GM19463 (cell line): Measurements from ENCODE around the gene TBC1D7.
"Not testable (repeated sequence)": the region's sequence is repeated elsewhere in the genome, so short reads cannot be mapped to it uniquely, and the experiment has no call there.

Experiments
- ATAC-seq: cut with Tn5 transposase; IDR thresholded peaks from one replicate; pipeline ENCODE4 v1.9.1; 2021; ENCODE audit warnings: mild to moderate bottlenecking, moderate library complexity; ENCODE audit not compliant: unreplicated experiment

The TBC1D7 gene

GRCh38 chr6:13326031-13326586, 2.2 kb downstream of the TBC1D7 start:
- not testable (repeated sequence) for ATAC-seq

DNA sequence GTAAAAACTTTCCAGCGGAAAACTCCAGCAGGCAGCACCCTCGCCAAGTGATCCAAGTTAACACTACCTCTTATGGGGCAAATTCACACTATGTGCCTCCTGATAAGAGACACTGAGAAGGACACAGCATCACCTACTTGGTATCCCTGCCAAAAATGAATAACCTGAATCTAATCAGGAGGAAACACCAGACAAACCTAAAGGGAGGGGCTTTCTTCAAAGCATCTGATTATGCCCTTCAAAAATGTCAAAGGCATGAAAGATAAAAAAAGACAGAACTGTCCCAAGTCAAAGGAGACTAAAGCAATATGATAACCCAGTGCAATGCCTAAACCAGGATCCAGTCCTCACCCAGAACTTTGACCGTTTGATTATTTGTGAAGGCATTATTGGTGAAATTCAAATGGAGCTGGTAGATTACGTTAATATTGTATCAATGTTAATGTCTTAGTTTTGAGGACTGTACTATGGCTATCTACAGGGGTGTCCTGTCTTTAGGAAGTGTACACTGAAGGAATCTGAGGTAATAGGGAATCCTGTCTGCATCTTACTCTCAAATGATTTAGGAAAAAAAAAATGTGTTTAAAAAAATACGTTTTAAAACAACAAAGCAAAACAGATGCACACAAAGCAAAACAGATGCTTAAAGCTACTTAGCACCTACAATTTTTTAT, 8.3 kb downstream of the TBC1D7 start:
- no peak for ATAC-seq

- ATAC-seq = no peak
These were observed 9.5 kb downstream of the TBC1D7 start for GRCh38 chr6:13318821-13319220.

- no peak for ATAC-seq
These were observed 12.4 kb downstream of the TBC1D7 start for GRCh38 chr6:13315896-13316295.

- no peak for ATAC-seq
These were observed 13.5 kb downstream of the TBC1D7 start for GRCh38 chr6:13314806-13315205.

GRCh38 chr6:13311155-13311554, 17.2 kb downstream of the TBC1D7 start:
- ATAC-seq = no peak

GRCh38 chr6:13308332-13308731, 20.0 kb downstream of the TBC1D7 start:
- ATAC-seq = no peak

- ATAC-seq = no peak
These were observed 20.8 kb downstream of the TBC1D7 start for GRCh38 chr6:13307508-13307995.

DNA sequence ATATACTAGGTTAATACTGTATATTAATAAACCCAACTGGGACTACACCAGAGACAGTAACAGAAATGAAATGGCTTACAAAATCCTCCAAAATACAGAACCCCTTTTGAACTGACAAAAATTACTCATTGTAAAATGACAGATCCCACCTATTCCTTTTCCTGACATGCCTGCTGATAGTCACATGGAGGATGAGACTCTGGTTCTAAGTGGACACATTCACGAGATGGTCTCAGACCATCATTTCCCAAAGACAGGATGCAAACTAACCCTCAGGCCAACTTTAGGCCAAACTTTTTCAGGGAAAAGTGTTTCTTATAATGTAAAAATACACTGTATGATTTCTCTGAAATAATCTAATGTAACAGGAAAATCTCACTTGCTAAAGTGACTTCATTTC, 22.5 kb downstream of the TBC1D7 start:
- ATAC-seq = no peak

GRCh38 chr6:13305288-13305687, 23.0 kb downstream of the TBC1D7 start:
- no peak for ATAC-seq

DNA sequence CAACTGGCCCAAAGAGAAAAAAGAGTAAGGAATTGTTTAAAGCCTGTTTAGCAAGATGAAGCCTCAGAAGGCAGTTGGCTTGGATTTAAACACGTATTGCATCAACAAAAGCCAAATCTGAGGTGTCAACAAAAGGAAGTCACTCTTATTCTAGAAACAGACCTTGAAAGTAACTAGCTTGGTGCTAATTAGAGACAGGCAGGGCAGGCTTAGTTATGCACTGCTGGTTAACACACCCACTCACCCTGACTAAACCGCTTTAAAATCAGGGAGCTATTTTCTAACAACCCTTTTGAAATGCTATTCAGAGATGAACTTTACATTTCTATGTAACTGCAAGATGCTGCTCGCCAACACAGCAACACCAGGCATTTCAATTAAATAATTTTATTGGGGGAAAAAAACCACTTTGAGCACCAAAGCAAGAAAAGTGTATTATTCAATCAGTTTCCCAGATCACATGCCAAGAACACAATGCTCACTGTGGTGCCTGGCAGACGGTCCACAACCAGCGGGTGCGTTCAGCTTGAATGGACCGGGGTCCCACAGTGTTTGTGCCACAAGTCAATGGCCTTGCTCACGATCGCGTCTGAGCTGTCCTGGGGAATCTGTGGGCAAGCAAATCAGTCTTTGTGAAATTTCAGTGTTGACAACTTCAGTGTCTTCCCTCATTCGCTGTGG, 23.6 kb downstream of the TBC1D7 start:
- ATAC-seq = peak; percentile 36

- ATAC-seq = no peak
These were observed 24.2 kb downstream of the TBC1D7 start for GRCh38 chr6:13304101-13304500.

DNA sequence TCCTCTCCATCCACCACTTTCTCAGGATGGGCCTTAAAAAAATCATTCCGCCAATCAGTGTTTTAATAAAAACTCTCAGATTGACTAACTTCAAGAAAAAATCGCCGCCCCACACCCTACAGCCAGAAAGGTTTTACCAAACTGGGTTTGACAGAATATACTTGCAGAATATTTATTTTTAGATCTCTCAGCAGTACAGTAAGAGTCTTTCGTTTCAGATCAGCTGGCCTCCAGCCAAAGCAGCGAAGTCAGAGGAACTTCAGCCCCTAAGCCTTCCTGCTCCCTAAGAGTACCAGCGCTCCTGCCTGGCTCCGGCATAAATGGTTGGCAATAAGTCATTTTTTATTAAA, 24.7 kb downstream of the TBC1D7 start:
- no peak for ATAC-seq

DNA sequence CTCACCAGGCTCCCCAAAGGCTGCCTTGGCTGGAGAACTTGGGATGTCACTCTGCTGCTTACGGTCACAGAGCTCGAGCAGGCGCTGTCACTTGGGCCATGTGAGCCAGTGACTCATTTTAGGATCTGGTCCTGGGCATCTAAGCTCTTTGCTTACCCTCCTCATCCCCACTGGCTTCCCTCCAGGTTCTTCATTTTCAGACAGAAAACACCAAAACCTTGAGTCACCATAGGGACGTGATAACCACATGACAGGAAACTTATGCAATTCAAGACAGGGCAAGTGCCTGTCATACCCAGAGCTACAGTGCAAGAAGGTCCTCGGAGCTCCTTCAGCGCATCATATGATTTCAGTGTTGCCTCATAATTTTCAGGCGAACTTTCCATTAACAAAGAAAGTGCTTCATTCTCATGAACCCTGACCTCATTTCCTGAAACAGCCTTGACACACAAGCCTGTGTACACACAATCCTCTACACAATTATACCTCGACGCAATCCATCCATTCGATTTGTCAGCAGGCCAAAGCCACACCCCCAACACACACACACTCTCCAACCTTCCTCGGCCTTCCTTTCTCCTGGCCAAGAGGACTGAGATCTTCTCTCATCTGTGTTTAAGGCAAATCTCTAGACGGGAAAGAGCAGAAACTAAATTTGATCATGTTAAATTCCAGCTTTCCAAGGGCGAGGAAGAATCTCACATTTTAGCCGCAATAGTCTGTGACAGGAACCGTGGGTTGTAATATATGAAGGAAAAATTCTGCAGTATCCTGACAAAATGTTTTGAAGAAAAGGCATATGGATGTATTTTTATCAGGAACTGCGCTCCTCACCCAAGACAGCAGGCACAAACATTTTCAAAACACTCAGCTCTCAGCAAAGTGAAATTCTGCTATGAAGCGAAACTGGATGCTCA, 25.3 kb downstream of the TBC1D7 start:
- peak; percentile 60 for ATAC-seq

DNA sequence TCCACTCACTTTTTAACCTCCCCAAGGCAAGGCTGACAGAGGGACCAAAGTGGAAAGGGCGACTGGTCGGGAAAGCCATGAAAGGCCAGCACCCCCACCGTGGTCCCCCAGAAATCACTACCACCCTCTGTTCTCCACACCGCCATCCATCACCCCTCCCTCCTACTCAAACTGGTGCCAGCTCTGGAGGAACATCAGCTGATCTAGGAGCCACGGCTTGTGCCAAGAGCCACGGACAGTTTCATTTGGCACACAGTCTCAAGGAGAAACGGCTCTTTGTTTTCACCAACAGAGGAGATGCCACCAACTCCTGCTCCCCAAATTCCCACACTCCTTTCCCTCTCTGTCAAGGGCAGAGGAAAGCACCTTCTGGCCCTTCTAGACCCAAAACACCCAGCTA, 26.0 kb downstream of the TBC1D7 start:
- ATAC-seq = no peak

DNA sequence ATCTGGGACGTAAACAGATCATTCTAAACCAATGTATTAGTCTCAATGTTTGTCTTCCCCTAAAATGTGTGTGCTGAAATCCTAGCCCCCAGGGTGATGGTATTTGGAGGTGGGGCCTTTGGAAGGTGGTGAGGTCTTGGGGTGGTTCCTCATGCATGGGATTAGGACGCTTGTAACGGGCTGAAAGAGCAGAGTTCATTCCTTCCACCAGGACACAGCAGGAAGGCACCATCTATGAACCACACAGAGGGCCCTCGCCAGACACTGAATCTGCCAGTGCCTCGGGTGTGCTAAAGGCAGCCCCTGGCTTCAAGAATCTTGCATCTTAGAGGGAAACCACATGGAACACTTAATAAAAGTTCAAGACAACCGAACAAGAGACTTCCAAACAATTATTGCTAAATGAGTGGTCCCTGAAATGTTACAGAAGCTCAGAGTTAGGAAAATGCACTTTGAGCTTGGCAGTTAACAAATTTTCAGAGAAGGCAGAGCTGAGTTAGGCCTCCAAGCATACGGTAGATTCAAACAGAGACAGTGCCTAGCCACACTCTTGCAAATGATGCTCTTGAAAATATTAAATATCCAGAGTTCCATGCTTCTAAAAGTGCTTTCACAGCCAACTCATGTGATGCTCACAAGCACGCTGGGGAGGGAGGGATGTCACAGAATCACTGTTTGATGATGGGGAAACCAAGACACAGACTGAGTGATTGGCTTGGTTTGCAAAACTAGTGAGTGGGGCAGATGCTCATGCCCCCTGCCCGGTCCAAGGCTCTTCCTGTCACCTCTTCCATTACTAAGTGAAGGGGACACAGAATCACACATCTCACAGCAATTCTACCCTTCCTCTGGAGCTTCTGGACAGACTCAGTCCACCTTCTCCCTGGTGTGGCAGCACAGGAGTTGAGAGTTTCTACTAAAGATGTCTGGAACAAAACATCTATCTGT, 27.4 kb downstream of the TBC1D7 start:
- no peak for ATAC-seq

DNA sequence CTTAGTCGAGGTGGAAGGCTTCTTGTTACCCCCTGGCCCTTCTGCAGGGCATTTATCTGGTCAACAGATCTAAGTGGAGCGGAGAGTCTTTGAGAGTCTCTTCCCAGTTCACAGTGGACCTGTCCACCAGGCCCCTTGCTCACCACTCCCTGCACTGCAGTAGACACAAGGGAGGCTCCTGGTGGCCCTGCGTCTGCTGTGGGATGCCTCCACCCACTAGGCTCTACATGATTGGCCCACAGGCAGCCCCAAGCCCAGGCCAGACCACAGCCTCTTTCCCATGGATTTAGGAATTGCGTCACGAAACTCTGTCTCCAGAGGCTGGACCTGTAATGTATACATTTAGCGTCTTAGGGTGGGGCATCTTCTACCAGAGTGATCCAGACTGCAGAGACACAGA, 28.4 kb downstream of the TBC1D7 start:
- ATAC-seq = no peak

DNA sequence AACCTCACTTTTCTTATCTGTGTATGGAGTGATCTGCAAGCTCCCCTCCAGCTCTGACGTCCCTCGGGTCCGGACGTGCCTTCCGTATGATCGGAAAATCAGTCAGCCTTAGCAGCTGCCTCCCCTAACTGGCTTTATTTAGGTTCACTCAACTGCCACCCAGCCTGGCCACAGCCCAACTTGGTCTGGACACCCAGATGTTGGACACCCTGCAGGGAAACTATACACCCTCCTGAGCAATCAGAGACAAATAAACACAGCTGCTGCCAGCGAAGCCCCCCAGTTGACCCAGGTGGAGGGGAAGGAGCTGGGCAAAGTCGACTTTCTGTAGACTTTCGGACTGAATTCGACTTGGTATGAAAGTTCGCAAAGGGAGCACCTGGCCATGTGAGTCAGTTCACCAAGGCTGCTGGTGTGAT, 28.9 kb downstream of the TBC1D7 start:
- peak; percentile 37 for ATAC-seq

DNA sequence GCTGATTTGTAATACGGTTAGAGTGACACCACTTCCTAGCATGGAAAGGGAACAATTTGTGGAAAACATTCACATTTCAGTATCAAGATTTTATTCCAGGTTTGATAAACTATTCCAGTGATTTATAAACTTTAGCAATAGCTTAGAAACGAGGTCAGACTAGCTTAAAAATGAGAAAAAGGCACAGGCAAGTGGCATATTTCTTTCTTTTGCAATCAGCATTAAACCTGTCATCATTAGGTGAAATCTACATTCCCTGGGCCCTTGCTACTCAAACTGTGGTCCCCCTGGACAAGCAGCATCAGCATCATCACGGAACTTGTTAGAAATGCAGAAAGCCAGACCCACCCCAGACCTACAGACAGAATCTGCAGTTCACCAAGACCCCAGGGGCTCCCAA, 29.9 kb downstream of the TBC1D7 start:
- ATAC-seq = no peak

- ATAC-seq = no peak
These were observed 30.9 kb downstream of the TBC1D7 start for GRCh38 chr6:13297391-13297790.
